K562 (cell line): ENCODE data around the gene NCL. TPM values are rescaled to one million over a fixed set of nuclear protein-coding genes. Genes with fewer than 3 reads are reported as not detected.

ENCODE experiments used
- ARID3A ChIP-seq: IDR thresholded peaks from 2 replicates; pipeline ENCODE4 v1.6.1; 2012; ENCODE audit warnings: low read depth, low read length, improper control_type of control experiment, borderline replicate concordance
- FOSL1 ChIP-seq: fragments of 200-800 bp; sonication (Bioruptor generic); conservative IDR thresholded peaks from 2 replicates; pipeline ENCODE4 v1.6.1; 2016; ENCODE audit warnings: missing genetic modification characterization, missing compliant biosample characterization
- FOXA1 ChIP-seq: fragments of 450-650 bp; IDR thresholded peaks from 2 replicates; pipeline ENCODE4 v1.6.1; 2016; ENCODE audit warnings: mild to moderate bottlenecking, borderline replicate concordance
- HDAC6 ChIP-seq: IDR thresholded peaks from 2 replicates; pipeline ENCODE4 v1.6.1; 2012; ENCODE audit warnings: low read depth, mild to moderate bottlenecking, control low read depth, inconsistent platforms, low read length, moderate library complexity
- HNRNPL ChIP-seq: fragments of 200-400 bp; formaldehyde crosslinking; IDR thresholded peaks from 2 replicates; pipeline ENCODE4 v1.6.1; 2017; ENCODE audit warnings: low read depth, mild to moderate bottlenecking, low read length
- MLX ChIP-seq, 2 experiments: fragments of 450-650 bp in 1 of 2; sonication (generic) in 1 of 2; formaldehyde crosslinking; conservative IDR thresholded peaks; 2 replicates each; pipeline versions ENCODE4 v1.4.0 to v1.8.1; 2020 to 2022; ENCODE audit warnings: mild to moderate bottlenecking in 1 of 2, missing genetic modification reagents in 1 of 2
- NCOA1 ChIP-seq: fragments of 450-650 bp; IDR thresholded peaks from 2 replicates; pipeline ENCODE4 v1.6.1; 2016; ENCODE audit warnings: low read depth
- NCOA4 ChIP-seq: fragments of 450-650 bp; IDR thresholded peaks from 2 replicates; pipeline ENCODE4 v1.6.1; 2018; ENCODE audit warnings: mild to moderate bottlenecking; ENCODE audit not compliant: partially characterized antibody
- OTX1 ChIP-seq: fragments of 450-650 bp; formaldehyde crosslinking; IDR thresholded peaks from 2 replicates; pipeline ENCODE4 v1.4.0; 2022; ENCODE audit warnings: mild to moderate bottlenecking
- PYGO2 ChIP-seq: fragments of 450-650 bp; IDR thresholded peaks from 2 replicates; pipeline ENCODE4 v1.6.1; 2016; ENCODE audit warnings: mild to moderate bottlenecking, missing genetic modification characterization, moderate library complexity, missing compliant biosample characterization
- RBFOX2 ChIP-seq: fragments of 200-400 bp; formaldehyde crosslinking; IDR thresholded peaks from 2 replicates; pipeline ENCODE4 v1.6.1; 2017; ENCODE audit warnings: low read depth, mild to moderate bottlenecking, low read length, moderate library complexity
- RNF219 ChIP-seq: fragments of 250-450 bp; sonication (Bioruptor Pico); IDR thresholded peaks from 2 replicates; pipeline ENCODE4 v1.5.0; 2022; ENCODE audit warnings: mild to moderate bottlenecking
- SIN3A ChIP-seq, 2 experiments: fragments of 150-350 bp in 1 of 2; IDR thresholded peaks; 2 replicates each; pipeline ENCODE4 v1.6.1; 2011 to 2016; ENCODE audit warnings: borderline replicate concordance in 2 of 2, low read depth in 2 of 2, low read length in 2 of 2, mild to moderate bottlenecking in 2 of 2, moderate library complexity in 2 of 2; ENCODE audit not compliant: control insufficient read depth in 1 of 2
- SIX5 ChIP-seq, 2 experiments: IDR thresholded peaks; 2 replicates each; pipeline ENCODE4 v1.6.1; 2011; ENCODE audit warnings: low read length in 2 of 2, borderline replicate concordance in 1 of 2, low read depth in 1 of 2, mild to moderate bottlenecking in 1 of 2, moderate library complexity in 1 of 2; ENCODE audit not compliant: insufficient read depth in 1 of 2
- TBL1XR1 ChIP-seq, 2 experiments: IDR thresholded peaks; 2 replicates each; pipeline ENCODE4 v1.6.1; 2012; ENCODE audit warnings: improper control_type of control experiment in 2 of 2, low read length in 2 of 2, mild to moderate bottlenecking in 1 of 2
- VEZF1 ChIP-seq: fragments of 200-800 bp; sonication (Bioruptor generic); IDR thresholded peaks from 2 replicates; pipeline ENCODE4 v1.6.1; 2017; ENCODE audit warnings: missing genetic modification characterization, missing compliant biosample characterization
- XRCC5 ChIP-seq: fragments of 200-400 bp; formaldehyde crosslinking; IDR thresholded peaks from 2 replicates; pipeline ENCODE4 v1.6.1; 2017; ENCODE audit warnings: low read depth, mild to moderate bottlenecking, low read length
- ZFPM2 ChIP-seq: fragments of 250-450 bp; sonication (Bioruptor Pico); IDR thresholded peaks from 2 replicates; pipeline ENCODE4 v1.5.1; 2022; ENCODE audit warnings: mild to moderate bottlenecking
- ZNF124 ChIP-seq: sonication (generic); formaldehyde crosslinking; IDR thresholded peaks from 2 replicates; pipeline ENCODE4 v1.8.1; 2022; ENCODE audit warnings: missing genetic modification reagents
- ZNF263 ChIP-seq: sonication (generic); formaldehyde crosslinking; IDR thresholded peaks from 2 replicates; pipeline ENCODE4 v1.8.0; 2022; ENCODE audit warnings: mild to moderate bottlenecking, missing genetic modification reagents, borderline replicate concordance
- ZNF395 ChIP-seq: fragments of 200-800 bp; sonication (Bioruptor generic); IDR thresholded peaks from 2 replicates; pipeline ENCODE4 v1.6.1; 2017; ENCODE audit warnings: missing genetic modification characterization, missing compliant biosample characterization
- ZSCAN29 ChIP-seq: fragments of 450-650 bp; IDR thresholded peaks from 2 replicates; pipeline ENCODE4 v1.6.1; 2017
- polyA plus RNA-seq, 8 experiments: library from polyadenylated mRNA; depleted of rRNA in 4 of 8; stranded (reverse) in 5 of 8; unstranded in 3 of 8; fragments of >200 nt; fragmentation: Nextera tagmentation in 2 of 8; fragmentation: Illumina TruSeq in 1 of 8; extraction: Ambion mirVana in 2 of 8; extraction: Trizol in 1 of 8; gene quantifications; 2 replicates each; pipeline versions ENCODE4 v1.2.1 to v1.2.3, GENCODE V29; 2011 to 2014; ENCODE audit warnings: inconsistent platforms in 1 of 8, missing spikeins in 1 of 8
- total RNA-seq, 7 experiments: library from RNA; depleted of rRNA in 6 of 7; stranded (reverse); fragments of >200 nt in 6 of 7; fragmentation: Illumina TruSeq in 2 of 7; extraction: Trizol in 2 of 7; gene quantifications; 2 replicates each; pipeline versions ENCODE4 v1.2.1 to v1.2.3, GENCODE V29; 2011 to 2021; ENCODE audit warnings: low replicate concordance in 1 of 7

NCL gene
- total and polyA plus RNA-seq, 9 of the 15 experiments (the other 6 are each of a cell fraction or from before 2014, with no cell fraction given), result 80.9 to 732 (median 361) TPM

- TF ChIP-seq PYGO2 (tag) (no peak), HNRNPL (no peak), ZFPM2 (no peak), TBL1XR1 (IDR thresholded peaks at IDR 0.05; ENCODE audit: low read length in 2 of 2) (no peak), ZNF263 (CRISPR knock-in tag) (no peak), FOXA1 (no peak), FOSL1 (tag) (no peak), ZNF124 (CRISPR knock-in tag) (no peak), NCOA1 (no peak), SIN3A (IDR thresholded peaks at IDR 0.05; ENCODE audit: borderline replicate concordance in 2 of 2, control insufficient read depth in 1 of 2, low read depth in 2 of 2, low read length in 2 of 2) (no peak), ZSCAN29 (no peak), RNF219 (CRISPR knock-in tag) (no peak), MLX (CRISPR knock-in tag; conservative IDR thresholded peaks at IDR 0.05) (no peak), OTX1 (CRISPR knock-in tag) (0 out of 2 replicates have a peak, but pooled peaks have one; percentile 59), ZNF395 (CRISPR knock-in tag) (no peak), XRCC5 (no peak), RBFOX2 (no peak), ARID3A (no peak), SIX5 (IDR thresholded peaks at IDR 0.05; ENCODE audit: borderline replicate concordance in 1 of 2, insufficient read depth in 1 of 2, low read depth in 1 of 2, low read length in 2 of 2) (no peak), VEZF1 (no peak), HDAC6 (no peak), NCOA4 (no peak)
Measured at GRCh38 chr2:231513746-231514224, 49.5 kb upstream of the NCL start (continued).
